ENCODE measurements around the gene JAKMIP2. TPM values are rescaled to one million over a fixed set of nuclear protein-coding genes. Genes with fewer than 3 reads are reported as not detected.

JAKMIP2 gene
- total and polyA plus RNA-seq, 10 of the 15 experiments (the other 5 are each of a cell fraction or from before 2014, with no cell fraction given) = 0.51 to 1.8 (median 0.89) TPM

GRCh38 chr5:147544556-147544955 is 238.0 kb downstream of the JAKMIP2 start:
- Histone ChIP-seq H3K4me1 (ENCODE audit: control insufficient read depth, insufficient read depth, low read length) (no peaks in the 10 kb centered on the region), H3K27me3 (replicated peaks in 1 of 2; ENCODE audit: control insufficient read depth in 2 of 2, insufficient read depth in 2 of 2, low read length in 1 of 2) (no peaks in the 10 kb centered on the region), H4K20me1 (ENCODE audit: control insufficient read depth, insufficient read depth) (no peaks in the 10 kb centered on the region), H2AFZ (ENCODE audit: control insufficient read depth, low read depth, low read length) (no peak overlapping the region), H3K27ac (ENCODE audit: control insufficient read depth, insufficient read depth) (no peak overlapping the region), H3K9me3 (replicated peaks; ENCODE audit: control insufficient read depth, insufficient read depth, low read length) (no peaks in the 10 kb centered on the region), H3K4me2 (ENCODE audit: control insufficient read depth, insufficient read depth) (no peak overlapping the region), H3K4me3 (no peak overlapping the region), H3K9ac (ENCODE audit: control insufficient read depth, insufficient read depth, low read length) (no peak overlapping the region), H3K36me3 (ENCODE audit: control insufficient read depth in 2 of 2, insufficient read depth in 2 of 2, low read length in 1 of 2) (no peaks in the 10 kb centered on the region), H3K79me2 (ENCODE audit: control insufficient read depth, insufficient read depth, low read length) (no peaks in the 10 kb centered on the region)
- ChIA-PET CTCF (no interaction called here), RAD21 (ENCODE audit: unreplicated experiment) (no interaction called here), SMC1A (ENCODE audit: uncharacterized antibody, unreplicated experiment) (no interaction called here), POLR2A (no interaction called here)
- TF ChIP-seq WRNIP1 (IDR thresholded peaks at IDR 0.05; ENCODE audit: borderline replicate concordance, low read depth, low read length) (no peak), ETV6 (conservative IDR thresholded peaks at IDR 0.05 in 1 of 2, IDR thresholded peaks at IDR 0.05 in 1 of 2; ENCODE audit: borderline replicate concordance in 1 of 2, low read depth in 1 of 2) (no peak), CBX3 (IDR thresholded peaks at IDR 0.05; ENCODE audit: borderline replicate concordance, low read depth) (no peak), MEF2B (IDR thresholded peaks at IDR 0.05; ENCODE audit: partially characterized antibody, poor library complexity, severe bottlenecking) (no peak), PBX3 (IDR thresholded peaks at IDR 0.05; ENCODE audit: insufficient replicate concordance, low read depth, low read length) (no peak), ATF2 (IDR thresholded peaks at IDR 0.05; ENCODE audit: low read length) (no peak), RELB (IDR thresholded peaks at IDR 0.05; ENCODE audit: low read depth) (no peak), SUPT20H (IDR thresholded peaks at IDR 0.05; ENCODE audit: borderline replicate concordance, control insufficient read depth, low read depth, low read length) (no peak), E2F4 (IDR thresholded peaks at IDR 0.05; ENCODE audit: low read depth, low read length) (no peak), SIN3A (IDR thresholded peaks at IDR 0.05; ENCODE audit: low read depth, low read length) (no peak), ZBTB11 (CRISPR knock-in tag; IDR thresholded peaks at IDR 0.05) (no peak)
- in situ Hi-C loops (cut with MboI) (no loop called here), intact Hi-C loops (cut with micrococcal nuclease; ENCODE audit: unreplicated experiment) (no loop called here)
- BruUV-seq (replicated peaks) = no TSS peak
- 2% methylated on average over 5 of the region's 5 CpGs for WGBS (ENCODE audit: insufficient coverage, insufficient replicate concordance, low lambda C conversion rate, missing lambda C conversion rate)
- ATAC-seq (no peak), DNase-seq (ENCODE audit: low read depth, low spot score) (no peak), FAIRE-seq (no peak)

Measured in GM12878 (cell line).